CD14-positive monocyte (primary cell): ENCODE measurements around the gene BRPF1. TPM values are rescaled to one million over a fixed set of nuclear protein-coding genes. Genes with fewer than 3 reads are reported as not detected.
A peak's percentile ranks its signal among the peaks of the same experiment; 100 is the strongest.

Experiments
- DNase-seq, 3 donors: peaks; one replicate each; pipeline ENCODE4 v3.0.0-alpha.2; 2011 to 2022
- H2AFZ ChIP-seq: 2 replicates; pipeline ENCODE4 v1.6.0; 2012; ENCODE audit warnings: mild to moderate bottlenecking, low read depth, low read length, inconsistent platforms; ENCODE audit not compliant: insufficient read depth, poor library complexity, severe bottlenecking
- H3K27ac ChIP-seq, 2 donors: 1 replicate in 1 of 2; 2 replicates in 1 of 2; pipeline ENCODE4 v1.5.1; 2012 to 2013; ENCODE audit warnings: low read length in 2 of 2, control low read depth in 1 of 2, inconsistent platforms in 1 of 2, low read depth in 1 of 2, mild to moderate bottlenecking in 1 of 2
- H3K27me3 ChIP-seq, 2 donors: one replicate each; pipeline versions ENCODE4 v1.6.0 to v1.6.1; 2011 to 2013; ENCODE audit warnings: low read length in 2 of 2; ENCODE audit not compliant: control insufficient read depth in 2 of 2, insufficient read depth in 2 of 2
- H3K36me3 ChIP-seq, 2 donors: replicated peaks in 1 of 2; 1 replicate in 1 of 2; 2 replicates in 1 of 2; pipeline versions ENCODE4 v1.5.1 to v1.6.1; 2012 to 2013; ENCODE audit warnings: low read length in 2 of 2, control low read depth in 1 of 2, inconsistent platforms in 1 of 2, mild to moderate bottlenecking in 1 of 2; ENCODE audit not compliant: insufficient read depth in 2 of 2, control insufficient read depth in 1 of 2
- H3K4me1 ChIP-seq, 2 donors: 1 replicate in 1 of 2; 2 replicates in 1 of 2; pipeline versions ENCODE4 v1.5.1 to v1.6.1; 2012 to 2013; ENCODE audit warnings: low read length in 2 of 2, control low read depth in 1 of 2, inconsistent platforms in 1 of 2, mild to moderate bottlenecking in 1 of 2, moderate library complexity in 1 of 2; ENCODE audit not compliant: insufficient read depth in 2 of 2, control insufficient read depth in 1 of 2
- H3K4me2 ChIP-seq: replicated peaks from 2 replicates; pipeline ENCODE3; 2012; ENCODE audit warnings: low read length, moderate library complexity, mild to moderate bottlenecking; ENCODE audit not compliant: poor library complexity, severe bottlenecking; ENCODE audit errors: extremely low read depth
- H3K4me3 ChIP-seq, 3 experiments: fragments of 200-600 bp in 1 of 3; sonication (generic) in 1 of 3; replicated peaks in 1 of 3; 1 replicate in 2 of 3; 2 replicates in 1 of 3; pipeline ENCODE4 v1.5.1; 2011 to 2013; ENCODE audit warnings: low read length in 3 of 3, mild to moderate bottlenecking in 3 of 3, control low read depth in 2 of 3, low read depth in 2 of 3, inconsistent platforms in 1 of 3, moderate library complexity in 1 of 3
- H3K79me2 ChIP-seq: 2 replicates; pipeline ENCODE4 v1.6.0; 2012; ENCODE audit warnings: mild to moderate bottlenecking, control low read depth, inconsistent platforms, low read length, moderate library complexity; ENCODE audit not compliant: insufficient read depth
- H3K9ac ChIP-seq: 2 replicates; pipeline ENCODE4 v1.6.0; 2017; ENCODE audit warnings: low read length, mild to moderate bottlenecking; ENCODE audit not compliant: insufficient read depth, poor library complexity, severe bottlenecking
- H3K9me3 ChIP-seq, 2 donors: replicated peaks in 1 of 2; 1 replicate in 1 of 2; 2 replicates in 1 of 2; pipeline versions ENCODE4 v1.5.1 to v1.6.1; 2012 to 2013; ENCODE audit warnings: low read length in 2 of 2, control low read depth in 1 of 2; ENCODE audit not compliant: control insufficient read depth in 1 of 2, insufficient read depth in 1 of 2
- H4K20me1 ChIP-seq: 2 replicates; pipeline ENCODE4 v1.6.0; 2012; ENCODE audit warnings: mild to moderate bottlenecking, low read length, control low read depth, moderate library complexity; ENCODE audit not compliant: insufficient read depth
- H3K27ac Mint-ChIP-seq, 7 donors: one replicate each; pipeline ENCODE4 v1.8.0; 2020; ENCODE audit warnings: mild to moderate bottlenecking in 7 of 7, mixed read lengths in 7 of 7, moderate library complexity in 6 of 7, inconsistent platforms in 2 of 7
- H3K27me3 Mint-ChIP-seq, 3 donors: one replicate each; pipeline ENCODE4 v1.8.0; 2021 to 2022; ENCODE audit warnings: low read depth in 3 of 3, mild to moderate bottlenecking in 3 of 3, mixed read lengths in 3 of 3, moderate library complexity in 3 of 3, inconsistent platforms in 1 of 3
- H3K36me3 Mint-ChIP-seq, 2 donors: one replicate each; pipeline ENCODE4 v1.8.0; 2020; ENCODE audit warnings: mixed read lengths in 2 of 2, inconsistent platforms in 1 of 2, mild to moderate bottlenecking in 1 of 2
- H3K4me1 Mint-ChIP-seq: one replicate; pipeline ENCODE4 v1.8.0; 2020; ENCODE audit warnings: mild to moderate bottlenecking, mixed read lengths
- H3K4me3 Mint-ChIP-seq, 2 donors: one replicate each; pipeline ENCODE4 v1.8.0; 2020; ENCODE audit warnings: mild to moderate bottlenecking in 2 of 2, mixed read lengths in 2 of 2, moderate library complexity in 1 of 2
- H3K9me3 Mint-ChIP-seq, 7 donors: one replicate each; pipeline ENCODE4 v1.8.0; 2020 to 2022; ENCODE audit warnings: mixed read lengths in 7 of 7, mild to moderate bottlenecking in 6 of 7, moderate library complexity in 6 of 7, inconsistent platforms in 2 of 7
- WGBS: methylation state at CpG from one replicate; pipeline ENCODE4 v1.1.5; 2013; ENCODE audit warnings: missing lambda C conversion rate; ENCODE audit not compliant: insufficient coverage; 5-methylcytosine and 5-hydroxymethylcytosine counted together
- intact Hi-C, 2 donors: fragments of 100-400 bp; cut with micrococcal nuclease; formaldehyde crosslinking; loops; one replicate each; pipeline versions ENCODE4 v1.15.0 to v1.15.1; 2023
- polyA plus RNA-seq, 3 donors: library from polyadenylated mRNA; depleted of rRNA in 1 of 3; unstranded in 2 of 3; stranded (reverse) in 1 of 3; fragments of 300-500 nt in 2 of 3; fragments of >200 nt in 1 of 3; fragmentation: Illumina TruSeq in 2 of 3; gene quantifications; 1 replicate in 2 of 3; 2 replicates in 1 of 3; pipeline ENCODE4 v1.2.3, GENCODE V29; 2012 to 2021
- TF ChIP-seq, protein P1 (sequence below): fragments of 200-600 bp; IDR thresholded peaks from one replicate; pipeline ENCODE4 v1.8.0; 2022; ENCODE audit warnings: antibody characterized with exemption, mild to moderate bottlenecking

Gene BRPF1
- polyA plus RNA-seq, 3 donors: 5.1 to 22.5 (median 10.4) TPM

- H3K9me3 Mint-ChIP-seq: no peaks in the 10 kb centered on the region
- Histone ChIP-seq H3K36me3 (no peaks in the 10 kb centered on the region), H3K27me3 (no peaks in the 10 kb centered on the region), H4K20me1 (no peaks in the 10 kb centered on the region), H3K4me3 (no peak overlapping the region), H2AFZ (no peak overlapping the region), H3K9me3 (no peaks in the 10 kb centered on the region), H3K27ac (no peak overlapping the region), H3K4me2 (no peak overlapping the region), H3K79me2 (no peaks in the 10 kb centered on the region), H3K4me1 (peaks cover 34 to 47% of the 10 kb centered on the region in 2 donors), H3K9ac (no peak overlapping the region)
- 83% methylated on average over 3 of the region's 4 CpGs for WGBS
- no peak for DNase-seq
- H3K27ac Mint-ChIP-seq: no peak overlapping the region
- TF ChIP-seq, protein P1, sequence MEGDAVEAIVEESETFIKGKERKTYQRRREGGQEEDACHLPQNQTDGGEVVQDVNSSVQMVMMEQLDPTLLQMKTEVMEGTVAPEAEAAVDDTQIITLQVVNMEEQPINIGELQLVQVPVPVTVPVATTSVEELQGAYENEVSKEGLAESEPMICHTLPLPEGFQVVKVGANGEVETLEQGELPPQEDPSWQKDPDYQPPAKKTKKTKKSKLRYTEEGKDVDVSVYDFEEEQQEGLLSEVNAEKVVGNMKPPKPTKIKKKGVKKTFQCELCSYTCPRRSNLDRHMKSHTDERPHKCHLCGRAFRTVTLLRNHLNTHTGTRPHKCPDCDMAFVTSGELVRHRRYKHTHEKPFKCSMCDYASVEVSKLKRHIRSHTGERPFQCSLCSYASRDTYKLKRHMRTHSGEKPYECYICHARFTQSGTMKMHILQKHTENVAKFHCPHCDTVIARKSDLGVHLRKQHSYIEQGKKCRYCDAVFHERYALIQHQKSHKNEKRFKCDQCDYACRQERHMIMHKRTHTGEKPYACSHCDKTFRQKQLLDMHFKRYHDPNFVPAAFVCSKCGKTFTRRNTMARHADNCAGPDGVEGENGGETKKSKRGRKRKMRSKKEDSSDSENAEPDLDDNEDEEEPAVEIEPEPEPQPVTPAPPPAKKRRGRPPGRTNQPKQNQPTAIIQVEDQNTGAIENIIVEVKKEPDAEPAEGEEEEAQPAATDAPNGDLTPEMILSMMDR: no peak
- H3K4me3 Mint-ChIP-seq: no peak overlapping the region
- peaks cover 47% of the 10 kb centered on the region for H3K4me1 Mint-ChIP-seq
- intact Hi-C loops: loop anchor here in 1 of 2 donors (1.0 kb wide), 1 partner anchor 8 kb away; no protein-coding TSS in a partner anchor
- H3K27me3 Mint-ChIP-seq: no peaks in the 10 kb centered on the region
- H3K36me3 Mint-ChIP-seq: no peaks in the 10 kb centered on the region
These were observed 13.4 kb upstream of the BRPF1 start for GRCh38 chr3:9718118-9718517.

DNA sequence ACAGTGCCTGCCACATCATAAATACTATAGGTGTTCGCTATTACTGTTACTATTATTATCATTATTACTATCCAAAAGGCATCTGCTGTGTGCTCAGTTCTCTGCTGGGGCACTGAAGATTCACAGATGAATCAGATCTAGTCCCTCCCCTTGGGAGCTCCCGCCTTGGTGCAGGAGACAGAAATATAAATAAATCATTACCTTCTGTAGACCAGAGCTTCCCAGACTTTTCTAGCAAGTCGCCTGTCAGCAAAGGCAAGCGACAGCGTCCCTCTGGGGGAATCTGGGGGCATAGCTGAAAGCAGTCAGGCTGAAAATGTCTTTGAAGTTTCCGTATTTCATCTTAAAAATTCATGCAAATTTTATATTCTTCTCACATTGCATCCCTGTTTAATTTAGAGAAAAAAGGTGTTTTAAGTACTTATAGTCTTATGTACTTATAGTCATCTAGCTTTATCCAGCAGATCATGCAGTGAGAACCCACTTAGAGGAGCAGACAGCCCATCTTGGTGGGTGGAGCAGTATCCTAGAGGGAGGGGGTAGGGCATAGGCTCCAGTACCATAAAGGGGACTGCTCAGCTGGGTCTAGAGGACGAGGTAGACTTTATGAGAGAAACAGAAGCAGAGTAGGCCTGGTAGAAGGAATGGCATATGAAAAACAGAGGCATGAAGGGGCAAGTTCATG, 10.4 kb upstream of the BRPF1 start:
- H3K27me3 ChIP-seq: no peaks in the 10 kb centered on the region
- no peaks in the 10 kb centered on the region for H3K79me2 ChIP-seq
- Mint-ChIP-seq H3K27me3 (peaks cover 0 to 1% (median 0%) of the 10 kb centered on the region in 3 donors), H3K4me1 (peaks cover 31% of the 10 kb centered on the region), H3K9me3 (no peaks in the 10 kb centered on the region), H3K36me3 (no peaks in the 10 kb centered on the region), H3K4me3 (peak overlapping the region in 1 of 2 donors; percentile 17), H3K27ac (peak overlapping the region in 2 of 7 donors; percentile 72 to 73)
- H4K20me1 ChIP-seq: no peaks in the 10 kb centered on the region
- TF ChIP-seq, protein P1: no peak
- intact Hi-C loops: no loop called here
- no peak overlapping the region for H3K9ac ChIP-seq
- no peaks in the 10 kb centered on the region for H3K36me3 ChIP-seq
- H3K4me2 ChIP-seq: no peak overlapping the region
- H3K4me3 ChIP-seq: no peak overlapping the region
- DNase-seq: no peak
- H3K27ac ChIP-seq: no peak overlapping the region
- H3K9me3 ChIP-seq: no peaks in the 10 kb centered on the region
- peaks cover 19 to 31% of the 10 kb centered on the region in 2 donors for H3K4me1 ChIP-seq
- H2AFZ ChIP-seq: peak overlapping the region; percentile 60
- WGBS: 85% methylated on average over 4 of the region's 7 CpGs
